ENCODE results near the gene TCERG1L.

Gene TCERG1L

GRCh38 chr10:131053192-131053591 lies 258.3 kb downstream of the TCERG1L start:
- Histone ChIP-seq H3K27me3 (ENCODE audit: insufficient read depth, low read depth) (no peaks in the 10 kb centered on the region), H4K20me1 (ENCODE audit: insufficient read depth) (no peaks in the 10 kb centered on the region)

GRCh38 chr10:131050162-131050766 lies 261.3 kb downstream of the TCERG1L start:
- Histone ChIP-seq H4K20me1 (ENCODE audit: insufficient read depth) (no peaks in the 10 kb centered on the region), H3K4me1 (ENCODE audit: low read depth, poor library complexity, severe bottlenecking) (no peaks in the 10 kb centered on the region), H3K79me2 (ENCODE audit: insufficient read depth, low read depth) (no peaks in the 10 kb centered on the region), H3K27ac (no peak overlapping the region), H3K4me2 (no peak overlapping the region), H3K9ac (no peak overlapping the region), H2AFZ (ENCODE audit: low read depth) (no peak overlapping the region), H3K4me3 (IDR thresholded peaks at IDR 0.05; ENCODE audit: insufficient read depth, low read depth, low read length) (no peak overlapping the region), H3K27me3 (ENCODE audit: insufficient read depth, low read depth) (no peaks in the 10 kb centered on the region), H3K36me3 (ENCODE audit: insufficient read depth) (no peaks in the 10 kb centered on the region)
- TF ChIP-seq CTCF (conservative IDR thresholded peaks at IDR 0.05; ENCODE audit: low read depth, low read length), result no peak

More at GRCh38 chr10:131053192-131053591, 258.3 kb downstream of the TCERG1L start:
- H2AFZ ChIP-seq (ENCODE audit: low read depth), result no peak overlapping the region
- no peak overlapping the region for H3K4me3 ChIP-seq (IDR thresholded peaks at IDR 0.05; ENCODE audit: insufficient read depth, low read depth, low read length)
- H3K27ac ChIP-seq, result no peak overlapping the region
- TF ChIP-seq CTCF (conservative IDR thresholded peaks at IDR 0.05; ENCODE audit: low read depth, low read length), result no peak
- no peaks in the 10 kb centered on the region for H3K79me2 ChIP-seq (ENCODE audit: insufficient read depth, low read depth)
- no peak overlapping the region for H3K4me2 ChIP-seq
- no peaks in the 10 kb centered on the region for H3K36me3 ChIP-seq (ENCODE audit: insufficient read depth)
- no peaks in the 10 kb centered on the region for H3K4me1 ChIP-seq (ENCODE audit: low read depth, poor library complexity, severe bottlenecking)
- no peak overlapping the region for H3K9ac ChIP-seq

- H3K4me2 ChIP-seq, result no peak overlapping the region
- H3K27ac ChIP-seq, result no peak overlapping the region
- no peak overlapping the region for H3K9ac ChIP-seq
- no peak for TF ChIP-seq CTCF (conservative IDR thresholded peaks at IDR 0.05; ENCODE audit: low read depth, low read length)
- H3K36me3 ChIP-seq (ENCODE audit: insufficient read depth), result no peaks in the 10 kb centered on the region
- H3K4me3 ChIP-seq (IDR thresholded peaks at IDR 0.05; ENCODE audit: insufficient read depth, low read depth, low read length), result no peak overlapping the region
- no peaks in the 10 kb centered on the region for H3K27me3 ChIP-seq (ENCODE audit: insufficient read depth, low read depth)
- no peak overlapping the region for H2AFZ ChIP-seq (ENCODE audit: low read depth)
- no peaks in the 10 kb centered on the region for H3K79me2 ChIP-seq (ENCODE audit: insufficient read depth, low read depth)
- no peaks in the 10 kb centered on the region for H4K20me1 ChIP-seq (ENCODE audit: insufficient read depth)
- no peaks in the 10 kb centered on the region for H3K4me1 ChIP-seq (ENCODE audit: low read depth, poor library complexity, severe bottlenecking)
Observed at GRCh38 chr10:131049016-131049415, 262.5 kb downstream of the TCERG1L start.

- no peaks in the 10 kb centered on the region for H3K36me3 ChIP-seq (ENCODE audit: insufficient read depth)
- H3K4me3 ChIP-seq (IDR thresholded peaks at IDR 0.05; ENCODE audit: insufficient read depth, low read depth, low read length), result no peak overlapping the region
- H3K79me2 ChIP-seq (ENCODE audit: insufficient read depth, low read depth), result no peaks in the 10 kb centered on the region
- H3K4me1 ChIP-seq (ENCODE audit: low read depth, poor library complexity, severe bottlenecking), result no peaks in the 10 kb centered on the region
- H3K27me3 ChIP-seq (ENCODE audit: insufficient read depth, low read depth), result no peaks in the 10 kb centered on the region
- no peak overlapping the region for H2AFZ ChIP-seq (ENCODE audit: low read depth)
- H3K9ac ChIP-seq, result no peak overlapping the region
- no peak overlapping the region for H3K27ac ChIP-seq
- no peak for TF ChIP-seq CTCF (conservative IDR thresholded peaks at IDR 0.05; ENCODE audit: low read depth, low read length)
- H3K4me2 ChIP-seq, result no peak overlapping the region
- H4K20me1 ChIP-seq (ENCODE audit: insufficient read depth), result no peaks in the 10 kb centered on the region
Observed at GRCh38 chr10:131048606-131049005, 262.9 kb downstream of the TCERG1L start.

Measured in KMS-11 (cell line).